SU-DHL-6 (cell line): ENCODE data around the gene TNS3.

Experiments
- CTCF ChIP-seq: fragments of 200-600 bp; sonication (generic); IDR thresholded peaks from one replicate; pipeline ENCODE4 v1.5.1; 2017; ENCODE audit warnings: antibody characterized with exemption, mild to moderate bottlenecking, low read length, moderate library complexity; ENCODE audit not compliant: insufficient read depth, poor library complexity, severe bottlenecking
- EZH2phosphoT487 ChIP-seq: fragments of 200-600 bp; sonication (generic), shearing (Covaris generic); conservative IDR thresholded peaks from 2 replicates; pipeline ENCODE4 v1.6.1; 2018; ENCODE audit warnings: mild to moderate bottlenecking, antibody characterized with exemption, low read length, moderate library complexity, mixed read lengths

DNA sequence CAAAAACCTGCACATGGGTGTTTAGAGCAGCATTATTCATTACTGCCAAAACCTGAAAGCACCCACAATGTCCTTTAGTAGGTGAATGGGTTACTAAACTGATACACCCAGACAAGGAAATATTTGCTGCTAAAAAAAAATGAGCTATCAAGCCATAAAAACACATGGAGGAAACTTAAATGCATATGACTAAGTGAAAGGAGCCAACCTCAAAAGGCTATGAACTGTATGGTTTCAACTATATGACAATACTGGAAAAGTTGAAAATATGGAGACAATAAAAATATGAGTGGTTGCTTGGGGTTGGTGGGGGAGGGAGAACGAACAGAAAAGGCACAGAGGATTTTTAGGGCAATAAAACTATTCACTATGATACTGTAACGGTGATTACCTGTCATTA, 291.0 kb downstream of the TNS3 start:
- TF ChIP-seq EZH2phosphoT487 (no peak), CTCF (no peak)
